Measurements from ENCODE around the gene PRDM10.

The PRDM10 gene

GRCh38 chr11:129965248-129965647 lies 37.4 kb downstream of the PRDM10 start:
- H3K9ac ChIP-seq (ENCODE audit: low read depth, low read length) = no peak overlapping the region
- ATAC-seq (ENCODE audit: insufficient read depth, low read depth) = no peak

GRCh38 chr11:129960216-129961214 lies 42.1 kb downstream of the PRDM10 start:
- no peak overlapping the region for H3K27ac ChIP-seq (ENCODE audit: low read length)
- ATAC-seq (ENCODE audit: insufficient read depth, low read depth) (no peak), DNase-seq (no peak)
- no peak overlapping the region for H2AFZ ChIP-seq (ENCODE audit: low read depth, low read length)
- no peaks in the 10 kb centered on the region for H4K20me1 ChIP-seq (ENCODE audit: insufficient read depth, low read length)
- H3K4me2 ChIP-seq (ENCODE audit: insufficient read depth, low read length) = no peak overlapping the region
- peaks cover 12% of the 10 kb centered on the region for H3K36me3 ChIP-seq (ENCODE audit: insufficient read depth, low read length)
- no peaks in the 10 kb centered on the region for H3K9me3 ChIP-seq (ENCODE audit: insufficient read depth, low read length, severe bottlenecking)
- H3K9ac ChIP-seq (ENCODE audit: low read depth, low read length) = no peak overlapping the region
- TF ChIP-seq EZH2 (IDR thresholded peaks at IDR 0.05; ENCODE audit: borderline replicate concordance, low read depth, low read length, severe bottlenecking) (no peak), CTCF (IDR thresholded peaks at IDR 0.05; ENCODE audit: borderline replicate concordance, extremely low read depth, low read length, poor library complexity, severe bottlenecking) (no peak)
- H3K4me1 ChIP-seq (ENCODE audit: insufficient read depth, low read length) = no peaks in the 10 kb centered on the region
- no peaks in the 10 kb centered on the region for H3K27me3 ChIP-seq (ENCODE audit: insufficient read depth, low read length, poor library complexity)
- H3K4me3 ChIP-seq (ENCODE audit: low read depth in 1 of 2, low read length in 2 of 2) = no peak overlapping the region
- no peaks in the 10 kb centered on the region for H3K79me2 ChIP-seq (ENCODE audit: insufficient read depth, low read length)

More at GRCh38 chr11:129965248-129965647, 37.4 kb downstream of the PRDM10 start:
- no peaks in the 10 kb centered on the region for H3K4me1 ChIP-seq (ENCODE audit: insufficient read depth, low read length)
- no peaks in the 10 kb centered on the region; the same call in 1 of the 2 replicates for H3K79me2 ChIP-seq (ENCODE audit: insufficient read depth, low read length)
- H3K4me3 ChIP-seq (ENCODE audit: low read depth in 1 of 2, low read length in 2 of 2) = no peak overlapping the region
- DNase-seq = no peak
- H3K4me2 ChIP-seq (ENCODE audit: insufficient read depth, low read length) = no peak overlapping the region
- no peak for TF ChIP-seq EZH2 (IDR thresholded peaks at IDR 0.05; ENCODE audit: borderline replicate concordance, low read depth, low read length, severe bottlenecking)
- no peak for TF ChIP-seq CTCF (IDR thresholded peaks at IDR 0.05; ENCODE audit: borderline replicate concordance, extremely low read depth, low read length, poor library complexity, severe bottlenecking)
- H4K20me1 ChIP-seq (ENCODE audit: insufficient read depth, low read length) = peaks cover 6% of the 10 kb centered on the region; the same call in 1 of the 2 replicates
- H3K9me3 ChIP-seq (ENCODE audit: insufficient read depth, low read length, severe bottlenecking) = no peaks in the 10 kb centered on the region
- no peak overlapping the region for H3K27ac ChIP-seq (ENCODE audit: low read length)
- H3K36me3 ChIP-seq (ENCODE audit: insufficient read depth, low read length) = peaks cover 6% of the 10 kb centered on the region; the same call in 1 of the 2 replicates
- H3K27me3 ChIP-seq (ENCODE audit: insufficient read depth, low read length, poor library complexity) = no peaks in the 10 kb centered on the region
- no peak overlapping the region for H2AFZ ChIP-seq (ENCODE audit: low read depth, low read length)

GRCh38 chr11:129959687-129960086 lies 42.9 kb downstream of the PRDM10 start:
- Histone ChIP-seq H3K79me2 (ENCODE audit: insufficient read depth, low read length) (no peaks in the 10 kb centered on the region), H3K4me2 (ENCODE audit: insufficient read depth, low read length) (no peak overlapping the region), H3K36me3 (ENCODE audit: insufficient read depth, low read length) (peaks cover 15% of the 10 kb centered on the region), H4K20me1 (ENCODE audit: insufficient read depth, low read length) (no peaks in the 10 kb centered on the region), H3K9ac (ENCODE audit: low read depth, low read length) (no peak overlapping the region), H3K4me1 (ENCODE audit: insufficient read depth, low read length) (no peaks in the 10 kb centered on the region), H2AFZ (ENCODE audit: low read depth, low read length) (no peak overlapping the region), H3K9me3 (ENCODE audit: insufficient read depth, low read length, severe bottlenecking) (no peaks in the 10 kb centered on the region), H3K27ac (ENCODE audit: low read length) (no peak overlapping the region), H3K27me3 (ENCODE audit: insufficient read depth, low read length, poor library complexity) (no peaks in the 10 kb centered on the region), H3K4me3 (ENCODE audit: low read depth in 1 of 2, low read length in 2 of 2) (no peak overlapping the region)
- no peak for TF ChIP-seq EZH2 (IDR thresholded peaks at IDR 0.05; ENCODE audit: borderline replicate concordance, low read depth, low read length, severe bottlenecking)
- no peak for TF ChIP-seq CTCF (IDR thresholded peaks at IDR 0.05; ENCODE audit: borderline replicate concordance, extremely low read depth, low read length, poor library complexity, severe bottlenecking)
- ATAC-seq (ENCODE audit: insufficient read depth, low read depth) (no peak), DNase-seq (no peak)
